OCI-LY3 (cell line): Measurements from ENCODE around the gene SLC2A8.

Experiments
- H2AFZ ChIP-seq: fragments of 200-600, 300-600 bp; shearing (Covaris generic); 2 replicates; pipeline ENCODE4 v1.6.0; 2014; ENCODE audit warnings: antibody characterized with exemption, low read depth, low read length
- H3K27ac ChIP-seq: fragments of 200-600, 300-600 bp; sonication (generic); 2 replicates; pipeline ENCODE4 v1.5.1; 2014; ENCODE audit warnings: mild to moderate bottlenecking, low read length, moderate library complexity, mixed read lengths
- H3K27me3 ChIP-seq: fragments of 200-600, 300-600 bp; sonication (generic); 2 replicates; pipeline ENCODE4 v1.6.1; 2014; ENCODE audit warnings: low read depth, low read length, mixed read lengths
- H3K36me3 ChIP-seq: fragments of 200-600, 300-600 bp; sonication (generic); replicated peaks from 2 replicates; pipeline ENCODE3; 2014; ENCODE audit warnings: low read depth, low read length, mixed read lengths
- H3K4me1 ChIP-seq: fragments of 300-600, 200-600 bp; sonication (generic); 2 replicates; pipeline ENCODE4 v1.6.1; 2014; ENCODE audit warnings: low read length, mixed read lengths
- H3K4me2 ChIP-seq: fragments of 200-600, 300-600 bp; sonication (generic); 2 replicates; pipeline ENCODE4 v1.6.1; 2014; ENCODE audit warnings: low read length, mixed read lengths
- H3K4me3 ChIP-seq: fragments of 300-600, 200-600 bp; sonication (generic); 2 replicates; pipeline ENCODE4 v1.5.1; 2014; ENCODE audit warnings: antibody characterized with exemption, mild to moderate bottlenecking, low read length, moderate library complexity
- H3K79me2 ChIP-seq: fragments of 300-600, 200-600 bp; shearing (Covaris generic); 2 replicates; pipeline ENCODE4 v1.6.1; 2014; ENCODE audit warnings: mild to moderate bottlenecking, low read length, mixed read lengths
- H3K9ac ChIP-seq: fragments of 300-600, 200-600 bp; shearing (Covaris generic); 2 replicates; pipeline ENCODE4 v1.6.0; 2014; ENCODE audit warnings: mild to moderate bottlenecking, low read length, moderate library complexity
- H3K9me3 ChIP-seq: fragments of 200-600, 300-600 bp; shearing (Covaris generic); 2 replicates; pipeline ENCODE4 v1.6.1; 2014; ENCODE audit warnings: low read length, mixed read lengths; ENCODE audit not compliant: insufficient read depth
- H4K20me1 ChIP-seq: fragments of 200-600, 300-600 bp; sonication (generic); 2 replicates; pipeline ENCODE4 v1.6.1; 2016; ENCODE audit warnings: low read length, mixed read lengths; ENCODE audit not compliant: insufficient read depth
- EZH2phosphoT487 ChIP-seq: fragments of 200-600 bp; shearing (Covaris generic); IDR thresholded peaks from 2 replicates; pipeline ENCODE4 v1.6.1; 2018; ENCODE audit warnings: antibody characterized with exemption, mixed run types, low read depth
- TF ChIP-seq, protein P1 (sequence below): fragments of 200-600, 300-600 bp; sonication (generic); IDR thresholded peaks from 2 replicates; pipeline ENCODE4 v1.5.1; 2014; ENCODE audit warnings: antibody characterized with exemption, low read length, low read depth

Gene SLC2A8

DNA sequence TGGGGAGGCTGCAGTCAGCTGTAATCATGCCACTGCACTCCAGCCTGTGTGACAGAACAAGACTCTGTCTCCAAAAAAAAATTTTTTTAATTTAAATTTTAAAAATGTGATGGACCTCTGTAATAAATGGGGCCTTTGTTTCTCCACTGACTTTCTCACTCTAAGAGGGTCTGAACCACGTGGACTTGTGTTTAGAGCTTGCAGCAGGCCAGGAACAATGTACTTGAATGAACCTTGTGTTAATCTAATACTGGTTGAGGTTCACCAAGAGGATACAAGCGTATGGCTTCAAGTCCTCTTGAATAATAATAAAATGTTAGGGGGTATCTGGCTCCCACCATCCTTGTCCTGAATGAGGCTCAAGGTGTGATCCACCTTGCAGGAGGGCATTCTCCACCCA is 14.4 kb upstream of the SLC2A8 start:
- H3K4me2 ChIP-seq: no peak overlapping the region
- TF ChIP-seq EZH2phosphoT487: no peak
- TF ChIP-seq, protein P1, sequence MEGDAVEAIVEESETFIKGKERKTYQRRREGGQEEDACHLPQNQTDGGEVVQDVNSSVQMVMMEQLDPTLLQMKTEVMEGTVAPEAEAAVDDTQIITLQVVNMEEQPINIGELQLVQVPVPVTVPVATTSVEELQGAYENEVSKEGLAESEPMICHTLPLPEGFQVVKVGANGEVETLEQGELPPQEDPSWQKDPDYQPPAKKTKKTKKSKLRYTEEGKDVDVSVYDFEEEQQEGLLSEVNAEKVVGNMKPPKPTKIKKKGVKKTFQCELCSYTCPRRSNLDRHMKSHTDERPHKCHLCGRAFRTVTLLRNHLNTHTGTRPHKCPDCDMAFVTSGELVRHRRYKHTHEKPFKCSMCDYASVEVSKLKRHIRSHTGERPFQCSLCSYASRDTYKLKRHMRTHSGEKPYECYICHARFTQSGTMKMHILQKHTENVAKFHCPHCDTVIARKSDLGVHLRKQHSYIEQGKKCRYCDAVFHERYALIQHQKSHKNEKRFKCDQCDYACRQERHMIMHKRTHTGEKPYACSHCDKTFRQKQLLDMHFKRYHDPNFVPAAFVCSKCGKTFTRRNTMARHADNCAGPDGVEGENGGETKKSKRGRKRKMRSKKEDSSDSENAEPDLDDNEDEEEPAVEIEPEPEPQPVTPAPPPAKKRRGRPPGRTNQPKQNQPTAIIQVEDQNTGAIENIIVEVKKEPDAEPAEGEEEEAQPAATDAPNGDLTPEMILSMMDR: no peak
- H3K36me3 ChIP-seq: no peaks in the 10 kb centered on the region
- no peaks in the 10 kb centered on the region for H4K20me1 ChIP-seq
- no peaks in the 10 kb centered on the region for H3K9me3 ChIP-seq
- H3K27ac ChIP-seq: no peak overlapping the region
- H3K9ac ChIP-seq: no peak overlapping the region
- no peaks in the 10 kb centered on the region for H3K79me2 ChIP-seq
- no peak overlapping the region for H2AFZ ChIP-seq
- H3K27me3 ChIP-seq: no peaks in the 10 kb centered on the region
- H3K4me3 ChIP-seq: no peak overlapping the region
- no peaks in the 10 kb centered on the region for H3K4me1 ChIP-seq

DNA sequence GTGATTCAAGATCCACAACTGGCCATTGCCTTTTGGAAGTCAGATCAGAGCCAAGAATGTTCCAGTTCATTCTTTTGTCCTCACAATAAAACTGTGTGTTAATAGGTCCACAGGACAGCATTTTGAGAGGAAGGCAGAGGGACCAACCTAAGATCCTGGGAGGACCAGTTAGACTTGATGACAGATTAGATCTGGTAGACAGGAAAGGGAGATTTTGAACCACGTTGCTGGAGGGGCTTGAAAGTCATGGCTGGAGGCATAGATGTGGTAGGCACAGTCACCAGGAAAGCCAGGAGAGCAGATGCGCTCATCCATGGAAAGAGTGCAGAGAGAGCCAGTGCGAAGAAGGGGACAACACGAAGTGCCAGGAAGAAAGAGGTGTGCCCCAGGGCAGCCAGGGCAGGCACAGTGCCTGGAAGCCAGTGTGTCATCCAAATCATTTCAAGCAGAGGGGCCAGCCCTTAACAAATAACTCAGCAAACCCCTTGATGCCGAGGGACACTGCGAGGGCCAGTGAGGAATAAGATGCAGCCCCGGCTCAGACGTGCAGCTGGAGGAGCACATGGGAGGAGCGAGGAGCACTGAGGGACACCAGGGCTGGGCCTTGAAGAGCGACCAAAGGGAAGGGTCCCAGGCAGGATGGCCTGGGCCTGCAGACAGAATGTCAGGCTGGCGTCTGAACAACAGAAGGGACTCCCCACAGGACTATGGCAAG is 12.8 kb upstream of the SLC2A8 start:
- peaks cover 4% of the 10 kb centered on the region; the same call in 1 of the 2 replicates for H3K4me1 ChIP-seq
- no peak overlapping the region for H3K27ac ChIP-seq
- TF ChIP-seq, protein P1: no peak
- no peak for TF ChIP-seq EZH2phosphoT487
- no peaks in the 10 kb centered on the region for H3K9me3 ChIP-seq
- H3K4me3 ChIP-seq: no peak overlapping the region
- H3K4me2 ChIP-seq: no peak overlapping the region
- no peaks in the 10 kb centered on the region for H4K20me1 ChIP-seq
- H3K79me2 ChIP-seq: no peaks in the 10 kb centered on the region
- no peak overlapping the region for H3K9ac ChIP-seq
- H3K27me3 ChIP-seq: no peaks in the 10 kb centered on the region
- no peak overlapping the region for H2AFZ ChIP-seq
- H3K36me3 ChIP-seq: no peaks in the 10 kb centered on the region

DNA sequence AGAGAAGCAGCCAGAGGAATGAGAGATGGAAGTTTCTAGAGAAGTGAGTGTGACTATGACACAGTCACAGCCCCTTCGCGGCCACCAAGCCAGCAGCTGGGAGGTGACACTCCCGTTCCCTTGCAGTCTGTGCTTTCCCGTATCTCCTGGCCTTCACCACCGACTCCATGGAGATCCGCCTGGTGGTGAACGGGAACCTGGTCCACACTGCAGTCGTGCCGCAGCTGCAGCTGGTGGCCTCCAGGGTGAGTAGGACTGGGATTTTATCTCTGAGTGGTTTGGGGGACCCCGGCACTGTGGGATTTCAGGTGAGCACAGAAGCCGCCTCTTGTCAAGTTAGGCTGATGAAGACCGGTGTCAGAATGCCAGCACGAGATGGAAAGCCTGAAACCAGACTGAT is 12.1 kb upstream of the SLC2A8 start:
- no peaks in the 10 kb centered on the region for H3K27me3 ChIP-seq
- H2AFZ ChIP-seq: no peak overlapping the region
- H4K20me1 ChIP-seq: no peaks in the 10 kb centered on the region
- no peak overlapping the region for H3K4me3 ChIP-seq
- no peaks in the 10 kb centered on the region for H3K36me3 ChIP-seq
- no peak overlapping the region for H3K9ac ChIP-seq
- no peak overlapping the region for H3K4me2 ChIP-seq
- H3K4me1 ChIP-seq: peaks cover 4% of the 10 kb centered on the region; the same call in 1 of the 2 replicates
- H3K79me2 ChIP-seq: no peaks in the 10 kb centered on the region
- TF ChIP-seq EZH2phosphoT487: no peak
- TF ChIP-seq, protein P1: no peak
- H3K9me3 ChIP-seq: no peaks in the 10 kb centered on the region
- no peak overlapping the region for H3K27ac ChIP-seq

DNA sequence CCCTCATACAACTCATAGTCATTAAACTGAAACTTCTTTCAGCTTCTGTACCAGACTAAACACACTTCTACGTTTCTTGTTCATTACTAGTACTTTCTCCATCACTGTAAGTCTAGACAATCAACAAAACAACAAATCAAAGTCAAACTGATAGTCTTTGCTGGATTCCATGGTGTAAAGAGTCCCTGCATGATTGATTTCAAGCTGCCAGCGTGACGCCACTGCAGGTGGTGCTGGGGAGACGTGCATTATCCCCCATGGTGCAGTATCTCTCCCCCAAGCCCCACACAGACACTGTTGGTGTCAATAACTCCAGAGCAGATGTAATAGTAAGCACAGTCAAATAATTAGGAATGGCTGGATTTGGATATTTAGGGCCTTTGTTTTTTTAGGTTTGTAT is 10.7 kb upstream of the SLC2A8 start:
- Histone ChIP-seq H3K9me3 (no peaks in the 10 kb centered on the region), H3K4me3 (no peak overlapping the region), H3K27me3 (no peaks in the 10 kb centered on the region), H3K4me1 (peaks cover 4% of the 10 kb centered on the region; the same call in 1 of the 2 replicates), H3K9ac (no peak overlapping the region), H3K36me3 (no peaks in the 10 kb centered on the region), H3K79me2 (no peaks in the 10 kb centered on the region), H2AFZ (no peak overlapping the region), H3K4me2 (no peak overlapping the region), H3K27ac (no peak overlapping the region), H4K20me1 (no peaks in the 10 kb centered on the region)
- TF ChIP-seq, protein P1: no peak
- TF ChIP-seq EZH2phosphoT487: no peak
